GM20431 (cell line): Measurements from ENCODE around the gene SOWAHC.
"Not testable (repeated sequence)": the region's sequence is repeated elsewhere in the genome, so short reads cannot be mapped to it uniquely, and the experiment has no call there.

Experiments used
- in situ Hi-C: fragments of 300-500 bp; cut with MseI, MboI; formaldehyde crosslinking; loops from one replicate; pipeline ENCODE4 v1.15.0; 2020; ENCODE audit warnings: low sequenced_read_pairs; ENCODE audit not compliant: unreplicated experiment

SOWAHC gene

DNA sequence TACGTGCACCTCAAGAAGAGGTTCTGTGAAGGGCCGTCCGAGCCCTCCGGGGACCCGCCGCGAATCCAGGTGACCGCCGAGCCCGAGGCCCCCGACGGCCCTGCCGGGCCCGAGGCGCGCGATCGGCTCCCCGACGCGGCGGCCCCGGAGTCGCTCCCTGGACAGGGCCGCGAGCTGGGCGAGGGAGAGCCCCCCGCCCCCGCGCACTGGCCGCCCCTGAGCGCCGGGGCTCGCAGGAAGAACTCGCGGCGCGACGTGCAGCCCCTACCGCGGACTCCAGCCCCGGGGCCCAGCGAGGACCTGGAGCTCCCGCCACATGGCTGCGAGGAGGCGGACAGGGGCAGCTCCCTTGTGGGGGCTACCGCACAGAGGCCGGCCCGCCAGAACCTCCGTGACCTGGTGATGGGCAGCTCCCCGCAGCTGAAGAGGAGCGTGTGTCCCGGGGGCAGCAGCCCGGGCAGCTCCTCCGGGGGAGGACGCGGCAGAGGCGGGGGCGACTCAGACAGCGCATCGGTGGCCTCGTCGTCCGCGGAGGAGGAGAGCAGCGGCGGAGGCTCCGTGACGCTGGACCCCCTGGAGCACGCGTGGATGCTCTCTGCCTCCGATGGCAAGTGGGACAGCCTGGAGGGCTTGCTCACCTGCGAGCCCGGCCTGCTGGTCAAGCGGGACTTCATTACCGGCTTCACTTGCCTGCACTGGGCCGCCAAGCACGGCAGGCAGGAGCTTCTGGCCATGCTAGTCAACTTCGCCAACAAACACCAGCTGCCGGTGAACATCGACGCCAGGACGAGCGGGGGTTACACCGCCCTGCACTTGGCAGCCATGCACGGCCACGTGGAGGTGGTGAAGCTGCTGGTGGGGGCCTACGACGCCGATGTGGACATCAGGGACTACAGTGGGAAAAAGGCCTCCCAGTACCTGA, 812 bp downstream of the SOWAHC start:
- in situ Hi-C loops, result no loop called here

DNA sequence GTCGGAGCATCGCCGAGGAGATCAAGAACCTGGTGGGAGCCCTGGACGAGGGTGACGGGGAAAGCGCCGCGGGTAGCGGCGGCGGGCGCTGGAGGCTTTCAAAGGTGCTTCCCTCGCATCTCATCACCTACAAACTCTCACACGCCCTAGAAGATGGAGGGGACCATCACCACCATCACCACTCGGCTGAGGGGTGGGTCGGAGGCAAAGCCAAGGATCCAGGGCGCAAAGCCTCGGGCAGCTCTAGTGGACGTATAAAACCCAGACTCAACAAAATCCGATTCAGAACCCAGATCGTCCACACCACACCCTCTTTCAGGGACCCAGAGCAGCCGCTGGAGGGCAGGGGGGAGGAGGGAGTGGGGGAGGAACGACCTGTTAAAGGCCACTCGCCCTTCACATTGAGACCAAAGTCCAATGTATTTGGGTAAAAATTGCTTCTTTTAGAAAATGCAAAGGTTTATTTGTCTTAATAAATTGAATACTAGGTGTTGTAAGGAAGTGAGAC, 1.5 kb downstream of the SOWAHC start:
- in situ Hi-C loops, result no loop called here

DNA sequence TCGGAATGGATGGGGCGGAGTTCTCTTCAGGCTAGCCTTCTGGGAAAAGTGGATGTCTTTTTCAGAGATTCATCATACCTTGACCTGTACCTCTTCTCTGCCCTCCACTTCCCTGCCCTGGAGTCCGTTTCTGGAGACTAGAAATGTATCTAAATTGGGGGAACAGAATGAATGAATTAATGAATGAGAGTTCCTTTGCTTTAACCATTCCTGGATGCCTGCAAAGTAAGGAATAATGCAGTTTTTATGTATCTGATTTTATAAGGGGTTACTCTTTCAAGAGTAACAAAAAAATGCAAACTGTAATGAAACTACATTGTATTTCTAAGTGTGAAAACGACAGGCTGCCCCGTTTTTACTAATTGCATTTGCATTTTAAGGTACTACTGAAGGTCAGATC, 2.0 kb downstream of the SOWAHC start:
- in situ Hi-C loops, result no loop called here

DNA sequence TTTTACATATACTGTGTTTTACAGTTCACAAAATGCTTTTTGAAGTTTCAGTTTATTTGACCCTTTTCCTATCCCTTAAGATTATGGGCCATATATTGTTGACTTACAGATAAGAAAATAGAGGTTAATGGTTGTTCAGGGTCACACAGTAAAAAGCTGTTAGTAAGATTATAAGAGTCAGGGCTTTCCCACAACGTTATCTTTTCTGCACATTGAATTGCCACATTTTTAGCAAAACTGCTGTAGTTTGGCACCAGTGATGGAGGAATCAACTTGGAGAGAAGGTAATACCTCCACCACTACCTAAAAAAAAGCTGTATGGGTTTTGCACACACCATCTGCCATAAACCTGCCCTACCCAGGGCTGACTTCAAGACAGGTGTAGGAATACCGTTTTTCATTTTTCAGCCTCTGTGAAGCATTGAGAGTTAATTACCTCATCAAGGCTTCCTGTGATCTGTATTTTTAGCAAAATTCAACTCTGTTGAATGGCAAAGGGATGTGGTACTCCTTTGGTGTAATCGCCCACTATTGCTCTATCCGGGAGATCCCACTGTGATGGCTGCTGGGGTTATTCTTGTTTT, 5.0 kb downstream of the SOWAHC start:
- in situ Hi-C loops, result no loop called here

DNA sequence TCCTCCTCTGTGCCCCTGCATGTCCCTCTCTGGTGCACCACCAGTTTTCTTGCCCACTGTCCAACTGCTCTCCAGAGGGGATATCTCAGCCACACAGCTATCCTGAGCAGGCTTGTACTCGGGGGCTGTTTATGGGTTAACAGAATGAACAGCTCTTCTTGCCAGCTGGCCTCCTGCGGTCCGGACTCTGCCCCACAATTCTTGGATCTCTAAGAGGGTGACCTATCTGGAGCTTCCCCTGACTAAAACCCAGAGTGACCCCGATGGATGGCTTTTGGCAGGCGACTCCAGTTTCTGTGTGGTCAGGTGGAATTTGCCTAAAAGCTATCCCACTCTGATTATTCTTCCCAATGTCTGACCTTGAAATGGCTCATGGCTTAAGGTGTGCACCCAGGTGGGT, 9.1 kb downstream of the SOWAHC start:
- in situ Hi-C loops, result no loop called here

DNA sequence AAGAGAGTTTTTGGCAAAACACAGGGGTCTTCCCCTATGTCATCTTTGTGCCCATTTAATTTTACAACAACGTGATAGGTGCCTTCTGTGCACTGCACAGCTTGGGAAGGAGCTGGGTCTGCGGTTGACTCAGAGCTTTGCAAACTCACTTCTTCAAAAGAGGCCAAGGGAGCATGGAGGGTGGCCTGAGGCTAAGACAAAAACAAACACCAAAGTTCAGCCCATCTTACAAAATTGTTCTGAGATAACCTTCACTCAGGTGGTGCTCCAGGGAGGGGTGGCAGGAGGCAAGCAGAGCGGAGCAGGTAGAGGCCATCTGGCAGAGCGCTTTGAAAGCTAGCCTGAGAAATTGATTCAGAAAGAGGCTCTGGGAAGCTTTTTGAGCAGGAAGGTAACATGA, 9.8 kb downstream of the SOWAHC start:
- in situ Hi-C loops, result no loop called here

DNA sequence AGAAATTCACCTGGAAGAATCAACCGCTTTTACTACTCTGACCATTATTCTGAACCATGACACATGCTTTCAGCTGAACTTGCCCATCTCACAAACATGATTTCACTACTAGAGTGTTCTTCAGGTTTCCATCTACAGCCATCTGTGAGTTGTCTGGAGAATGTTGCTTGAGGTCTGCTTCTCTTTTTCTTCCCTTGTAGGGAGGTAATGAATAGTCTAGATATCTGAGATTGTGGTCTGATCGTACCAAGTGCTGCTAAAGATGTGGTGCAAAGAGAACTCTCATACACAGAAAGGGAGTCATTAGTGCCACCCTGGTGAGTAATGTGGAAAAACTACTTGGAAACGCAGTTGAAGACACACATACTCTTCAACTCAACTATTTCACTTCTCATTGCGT, 10.2 kb downstream of the SOWAHC start:
- in situ Hi-C loops, result no loop called here

DNA sequence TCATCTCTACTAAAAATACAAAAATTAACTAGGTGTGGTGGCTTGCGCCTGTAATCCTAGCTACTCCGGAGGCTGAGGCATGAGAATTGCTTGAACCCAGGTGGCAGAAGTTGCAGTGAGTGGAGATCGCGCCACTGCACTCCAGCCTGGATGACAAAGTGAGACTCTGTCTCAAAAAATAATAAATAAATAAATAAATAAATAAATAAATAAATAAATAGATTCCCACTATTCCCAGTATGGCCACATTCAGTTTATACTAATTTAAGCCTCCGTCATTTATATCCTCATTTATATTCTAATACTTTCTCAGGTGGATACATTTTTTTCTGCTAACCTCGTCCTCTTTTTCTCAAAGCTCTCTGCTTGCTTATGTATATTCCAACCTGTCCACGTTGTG, 14.2 kb downstream of the SOWAHC start:
- in situ Hi-C loops, result not testable (repeated sequence)

DNA sequence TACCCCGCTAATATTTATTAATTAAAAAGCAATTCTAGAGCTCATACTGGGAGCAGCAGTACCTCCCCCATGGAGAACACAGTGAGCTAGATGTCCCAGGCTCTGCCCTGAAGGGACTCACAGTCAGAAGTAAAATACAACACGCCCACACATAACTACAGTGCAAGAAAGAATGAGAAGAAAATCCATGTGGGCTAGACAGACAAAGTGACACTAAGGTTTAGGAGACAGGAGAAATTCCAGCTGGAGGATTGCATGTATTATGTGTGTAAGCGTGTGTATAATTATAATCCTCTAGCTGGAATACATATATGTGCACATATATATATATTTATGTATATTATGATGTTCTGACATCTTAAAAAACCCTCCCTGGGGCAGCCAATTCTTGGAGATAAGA, 15.7 kb downstream of the SOWAHC start:
- in situ Hi-C loops, result no loop called here

DNA sequence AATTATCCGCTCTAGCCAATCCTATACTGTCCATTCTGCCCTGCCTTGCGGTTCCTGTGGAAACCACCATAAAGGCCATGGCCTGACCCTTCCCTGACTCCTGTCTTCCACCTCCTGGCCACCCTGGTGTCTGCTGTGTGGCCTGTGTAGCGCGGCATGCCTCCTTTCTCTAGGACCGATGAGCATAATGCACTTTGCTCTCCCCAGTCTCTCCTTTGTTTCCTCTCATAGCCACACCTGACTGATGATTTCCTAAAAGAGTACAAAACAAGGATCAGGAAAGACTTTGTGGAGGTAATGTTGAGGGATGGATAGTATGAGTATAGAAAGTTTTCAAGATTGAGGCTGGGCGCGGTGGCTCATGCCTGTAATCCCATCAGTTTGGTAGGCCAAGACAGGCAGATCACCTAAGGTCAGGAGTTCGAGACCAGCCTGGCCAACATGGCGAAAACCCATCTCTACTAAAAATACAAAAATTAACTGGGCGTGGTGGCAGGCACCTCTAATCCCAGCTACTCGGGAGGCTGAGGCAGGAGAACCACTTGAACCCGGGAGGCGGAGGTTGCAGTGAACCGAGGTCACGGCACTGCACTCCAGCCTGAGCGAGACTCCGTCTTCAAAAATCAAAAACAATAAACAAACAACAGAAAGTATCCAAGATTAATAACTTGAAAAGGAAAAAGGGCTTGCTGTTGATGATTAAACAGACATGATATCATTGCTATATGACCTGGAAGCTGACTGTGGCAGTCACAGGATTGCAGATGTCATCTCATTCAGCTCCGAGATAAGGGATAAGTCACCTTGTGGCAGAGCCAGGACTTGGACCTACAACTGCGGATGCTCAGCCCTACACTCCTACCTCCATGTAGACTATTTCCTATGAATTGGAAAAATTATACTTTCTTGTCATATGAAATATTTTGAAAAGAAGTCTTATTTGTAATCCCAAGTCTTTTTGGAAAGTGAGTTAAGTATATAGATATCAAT, 16.6 kb downstream of the SOWAHC start:
- in situ Hi-C loops, result no loop called here

DNA sequence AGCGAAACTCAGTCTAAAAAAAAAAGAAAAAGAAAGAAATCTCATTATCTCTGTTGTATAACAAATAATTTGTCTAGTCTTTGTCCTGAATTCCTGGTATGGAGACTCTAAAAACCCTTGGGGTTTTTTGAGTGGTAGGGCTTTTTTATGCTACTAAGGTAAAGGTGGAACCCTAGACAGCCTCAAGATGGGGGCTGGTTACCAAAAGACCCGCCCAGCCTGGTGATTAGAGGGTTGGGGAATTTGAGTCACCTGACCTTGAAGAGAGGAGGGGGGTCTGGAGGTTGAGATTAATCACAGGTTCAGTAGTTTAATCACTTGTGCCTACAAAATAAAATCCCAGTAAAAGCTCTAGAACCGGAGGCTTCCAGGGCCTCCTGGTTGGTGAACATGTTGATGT, 17.6 kb downstream of the SOWAHC start:
- in situ Hi-C loops, result no loop called here

DNA sequence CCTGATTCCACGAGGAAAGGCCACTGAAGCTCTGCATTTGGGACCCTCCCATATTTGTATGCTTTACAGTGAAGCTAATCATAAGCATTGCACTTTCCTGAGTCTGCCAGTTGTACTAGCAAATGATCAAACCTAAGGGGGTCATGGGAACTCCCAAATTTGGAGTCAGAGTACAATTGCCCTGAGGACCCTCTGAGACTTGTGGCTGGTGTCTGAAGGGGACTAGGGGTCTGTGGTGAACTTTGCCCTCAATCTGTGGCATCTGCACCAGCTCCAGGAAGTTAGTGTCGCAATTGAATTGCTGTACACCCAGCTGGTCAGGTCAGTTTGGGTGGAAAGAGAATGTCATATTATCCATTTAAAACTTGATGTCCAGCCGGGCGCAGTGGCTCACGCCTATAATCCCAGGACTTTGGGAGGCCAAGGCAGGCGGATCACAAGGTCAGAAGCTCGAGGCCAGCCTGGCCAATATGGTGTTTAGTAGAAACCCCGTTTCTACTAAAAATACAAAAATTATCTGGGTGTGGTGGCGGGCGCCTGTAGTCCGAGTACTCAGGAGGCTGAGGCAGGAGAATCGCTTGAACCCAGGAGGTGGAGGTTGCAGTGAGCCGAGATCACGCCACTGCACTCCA, 18.1 kb downstream of the SOWAHC start:
- in situ Hi-C loops, result no loop called here

DNA sequence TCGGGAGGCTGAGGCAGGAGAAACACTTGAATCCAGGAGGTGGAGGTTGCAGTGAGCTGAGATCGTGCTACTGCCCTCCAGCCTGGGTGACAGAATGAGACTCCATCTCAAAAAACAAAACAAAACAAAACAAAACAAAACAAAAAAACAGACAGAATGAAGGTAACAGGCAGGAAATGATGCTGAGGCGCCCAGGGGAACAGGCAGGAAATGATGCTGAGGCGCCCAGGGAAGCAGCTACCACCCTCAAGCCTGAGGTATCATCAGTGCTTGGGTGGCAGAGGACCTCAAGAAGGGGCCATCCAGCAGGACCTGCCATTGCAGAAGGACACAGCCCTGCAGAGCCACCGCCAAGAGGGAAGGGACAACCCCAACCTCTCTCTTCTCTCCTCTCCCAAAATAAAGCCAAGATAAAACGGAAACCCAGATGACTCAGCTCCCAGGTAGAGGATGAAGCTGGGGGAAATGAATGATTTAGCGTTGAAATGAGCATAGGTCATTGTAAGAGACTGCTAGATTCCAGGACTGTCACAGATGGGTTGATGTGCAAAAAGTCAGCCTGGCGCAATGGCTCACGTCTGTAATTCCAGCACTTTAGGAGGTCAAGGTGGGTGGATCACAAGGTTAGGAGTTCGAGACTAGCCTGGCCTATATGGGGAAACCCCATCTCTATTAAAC, 19.3 kb downstream of the SOWAHC start:
- in situ Hi-C loops, result no loop called here

DNA sequence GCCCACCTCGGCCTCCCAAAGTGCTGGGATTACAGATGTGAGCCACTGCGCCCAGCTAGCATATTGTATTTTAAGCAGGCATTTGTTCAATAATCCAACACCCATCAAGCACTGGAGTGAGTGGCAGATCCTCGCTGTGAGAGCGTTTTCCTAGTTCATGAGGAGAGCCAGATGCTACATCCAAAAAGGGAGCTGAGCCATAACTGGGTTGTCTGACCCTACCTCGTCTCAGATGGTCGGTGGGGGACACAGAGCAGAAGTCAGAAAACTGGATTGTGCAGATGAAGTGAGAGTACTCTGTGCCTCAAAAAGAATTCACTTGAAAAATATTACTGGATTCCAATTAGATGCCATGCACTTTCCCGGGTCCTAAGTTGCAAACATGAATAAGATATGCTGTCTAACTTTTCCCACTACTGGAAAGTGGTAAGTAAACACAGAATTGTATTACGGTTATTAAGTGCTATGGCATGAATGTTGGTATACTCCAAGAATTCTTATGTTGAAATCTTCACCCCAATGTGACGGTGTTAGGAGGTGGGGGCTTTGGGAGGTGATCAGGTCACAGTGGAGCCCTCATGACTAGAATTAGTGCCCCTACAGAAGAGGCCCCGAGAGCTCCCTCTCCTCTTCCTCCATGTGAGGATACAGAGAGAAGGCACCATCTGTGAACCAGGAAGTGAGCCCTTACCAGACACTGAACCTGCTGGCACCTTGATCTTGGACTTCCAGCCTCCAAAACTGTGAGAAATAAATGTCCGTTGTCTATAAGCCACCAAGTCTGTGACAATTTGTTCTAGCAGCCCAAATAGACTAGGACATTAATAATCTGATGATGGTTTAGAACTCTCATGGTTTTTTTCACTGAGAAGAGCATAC, 21.5 kb downstream of the SOWAHC start:
- in situ Hi-C loops, result no loop called here

DNA sequence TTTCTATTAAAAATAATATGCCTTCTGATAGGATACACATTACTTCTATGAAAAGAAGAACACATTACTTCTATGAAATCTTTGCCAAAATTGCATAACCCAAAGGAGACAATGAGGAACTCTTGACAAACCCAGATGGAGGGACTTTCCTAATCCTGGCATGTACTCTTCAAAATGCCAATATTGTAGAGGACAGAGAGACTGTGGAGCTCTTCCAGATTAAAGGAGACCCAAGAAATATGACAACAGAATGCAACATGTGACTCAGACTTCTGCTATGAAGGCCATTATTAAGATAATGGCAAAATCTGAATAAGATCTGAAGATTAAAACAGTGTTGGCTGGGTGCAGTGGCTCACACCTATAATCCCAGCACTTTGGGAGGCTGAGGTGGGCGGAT, 22.2 kb downstream of the SOWAHC start:
- in situ Hi-C loops, result no loop called here

DNA sequence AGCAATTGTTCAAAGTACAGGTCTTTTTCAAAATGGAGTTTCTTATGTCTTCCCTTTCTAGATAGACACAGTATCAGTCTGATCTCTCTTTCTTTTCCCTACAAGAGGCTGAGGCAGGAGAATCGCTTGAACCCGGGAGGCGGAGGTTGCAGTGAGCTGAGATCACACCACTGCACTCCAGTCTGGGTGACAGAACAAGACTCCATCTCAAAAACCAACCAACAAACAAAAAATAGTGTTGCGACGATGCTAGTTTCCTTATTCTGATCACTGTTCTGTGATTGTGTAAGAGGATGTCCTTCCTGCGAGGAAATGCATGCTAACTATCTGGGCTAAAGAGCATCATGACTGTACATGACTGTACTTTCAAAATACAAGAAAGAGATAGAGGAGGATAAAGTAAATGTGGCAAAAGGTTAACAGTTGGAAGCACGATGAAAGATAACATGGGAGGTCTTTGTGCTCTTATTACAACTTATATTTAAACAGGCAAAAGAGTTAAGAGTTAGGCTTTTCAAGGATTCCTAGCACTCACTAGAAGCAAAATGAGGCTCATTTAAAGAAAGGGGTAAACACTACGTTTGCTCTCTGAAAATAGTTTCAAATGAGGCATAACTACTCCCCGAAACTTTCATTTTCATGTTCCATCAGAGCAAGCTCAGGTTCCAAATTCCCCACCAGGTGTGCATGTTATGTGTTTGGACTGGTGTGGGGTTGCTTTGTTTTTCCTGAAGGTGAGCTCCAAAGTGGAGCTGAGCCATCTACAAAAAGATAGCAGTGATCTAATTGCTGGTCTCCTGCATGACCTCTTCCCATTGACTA, 23.8 kb downstream of the SOWAHC start:
- in situ Hi-C loops, result no loop called here

DNA sequence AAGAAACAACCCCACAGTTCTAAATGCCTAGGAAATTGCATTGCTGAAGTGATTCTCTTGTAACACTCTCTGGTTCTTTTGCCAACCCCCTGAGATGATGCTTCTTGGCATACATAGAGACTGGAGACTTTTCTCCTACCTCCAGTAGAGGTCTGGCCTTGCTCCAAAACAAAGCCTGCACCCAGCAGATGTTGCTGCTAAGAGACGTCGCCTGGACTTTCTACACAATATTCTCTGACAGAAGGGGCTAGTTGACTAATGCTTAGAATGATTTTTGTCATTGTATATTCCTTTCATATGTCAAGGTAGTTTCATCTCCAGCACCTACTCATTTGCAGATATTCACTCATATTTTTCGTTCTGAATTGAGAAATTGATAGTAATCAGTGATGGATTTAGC, 24.6 kb downstream of the SOWAHC start:
- in situ Hi-C loops, result no loop called here

DNA sequence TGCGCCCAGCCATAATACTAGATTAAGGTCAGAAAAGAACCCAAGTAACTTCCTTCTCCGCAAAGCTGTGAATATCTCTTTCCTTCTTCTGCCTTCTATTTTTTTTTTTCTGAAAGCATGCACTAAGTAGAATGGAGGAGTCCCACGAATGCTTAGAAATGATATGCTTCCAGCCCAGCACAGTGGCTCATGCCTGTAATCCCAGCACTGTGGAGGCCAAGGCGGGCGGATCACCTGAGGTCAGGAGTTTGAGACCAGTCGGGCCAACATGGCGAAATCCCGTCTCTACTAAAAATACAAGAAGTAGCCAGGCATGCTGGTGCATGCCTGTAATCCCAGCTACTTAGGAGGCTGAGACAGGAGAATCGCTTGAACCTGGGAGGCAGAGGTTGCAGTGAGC, 25.8 kb downstream of the SOWAHC start:
- in situ Hi-C loops, result not testable (repeated sequence)
